Thyroid gland (tissue), 4 donors: ENCODE results near the gene GAS6.

ENCODE experiments used
- POLR2A ChIP-seq, 2 donors: fragments of 450-650 bp; IDR thresholded peaks; one replicate each; pipeline ENCODE4 v1.6.1; 2017; ENCODE audit warnings: antibody characterized with exemption in 2 of 2, mild to moderate bottlenecking in 2 of 2, moderate library complexity in 1 of 2
- TF ChIP-seq, protein P1 (sequence below), 6 experiments: fragments of 200-600 bp in 3 of 6; fragments of 450-650 bp in 3 of 6; sonication (generic) in 3 of 6; IDR thresholded peaks; one replicate each; pipeline ENCODE4 v1.5.1; 2016 to 2019; ENCODE audit warnings: antibody characterized with exemption in 6 of 6, mild to moderate bottlenecking in 2 of 6, inconsistent platforms in 1 of 6, moderate library complexity in 1 of 6

DNA sequence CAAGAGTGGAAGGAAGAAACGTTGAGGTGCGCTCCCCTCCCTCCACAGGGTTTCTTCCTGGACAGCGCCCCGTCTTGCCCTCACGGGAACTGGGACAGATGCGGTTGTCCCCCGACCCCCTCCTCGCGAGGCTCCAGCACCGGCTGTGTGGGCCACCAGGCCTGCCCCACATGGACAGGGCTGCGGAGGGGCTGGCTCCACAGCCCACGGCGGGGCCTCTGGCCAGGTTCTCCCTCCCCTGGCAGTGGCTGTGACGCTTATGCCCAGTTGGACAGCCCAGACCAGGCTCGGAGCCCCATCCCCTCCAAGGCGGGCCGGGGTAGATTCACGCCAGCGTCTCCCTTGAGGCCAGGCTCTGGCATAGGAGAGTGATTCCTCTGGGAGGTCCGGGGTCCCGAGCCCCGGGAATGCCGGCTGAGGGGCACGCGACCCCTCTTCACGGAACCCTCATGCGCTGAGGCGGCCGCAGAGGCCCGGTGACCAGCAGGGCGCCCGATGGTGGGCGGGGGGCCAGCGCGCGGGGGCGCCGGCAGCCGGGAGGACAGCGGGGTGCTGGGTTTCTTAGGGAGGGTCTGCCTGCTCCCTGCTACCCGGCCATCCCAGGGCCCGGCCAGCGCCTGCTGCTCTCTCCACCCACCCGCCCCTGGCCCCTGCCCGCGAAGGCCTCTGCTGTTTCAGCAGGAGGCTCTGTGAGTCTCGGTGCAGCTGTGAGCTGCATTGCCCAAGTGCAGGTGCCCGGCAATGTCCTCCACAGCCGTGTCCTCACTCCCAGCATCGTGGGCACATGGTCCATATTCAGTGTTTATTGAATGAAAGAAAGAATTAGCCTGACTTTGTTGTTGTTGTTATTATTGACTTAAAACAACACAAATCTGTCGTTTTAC is 20.3 kb upstream of the GAS6 start:
- no peak for TF ChIP-seq POLR2A (IDR thresholded peaks at IDR 0.05)
- TF ChIP-seq, protein P1, sequence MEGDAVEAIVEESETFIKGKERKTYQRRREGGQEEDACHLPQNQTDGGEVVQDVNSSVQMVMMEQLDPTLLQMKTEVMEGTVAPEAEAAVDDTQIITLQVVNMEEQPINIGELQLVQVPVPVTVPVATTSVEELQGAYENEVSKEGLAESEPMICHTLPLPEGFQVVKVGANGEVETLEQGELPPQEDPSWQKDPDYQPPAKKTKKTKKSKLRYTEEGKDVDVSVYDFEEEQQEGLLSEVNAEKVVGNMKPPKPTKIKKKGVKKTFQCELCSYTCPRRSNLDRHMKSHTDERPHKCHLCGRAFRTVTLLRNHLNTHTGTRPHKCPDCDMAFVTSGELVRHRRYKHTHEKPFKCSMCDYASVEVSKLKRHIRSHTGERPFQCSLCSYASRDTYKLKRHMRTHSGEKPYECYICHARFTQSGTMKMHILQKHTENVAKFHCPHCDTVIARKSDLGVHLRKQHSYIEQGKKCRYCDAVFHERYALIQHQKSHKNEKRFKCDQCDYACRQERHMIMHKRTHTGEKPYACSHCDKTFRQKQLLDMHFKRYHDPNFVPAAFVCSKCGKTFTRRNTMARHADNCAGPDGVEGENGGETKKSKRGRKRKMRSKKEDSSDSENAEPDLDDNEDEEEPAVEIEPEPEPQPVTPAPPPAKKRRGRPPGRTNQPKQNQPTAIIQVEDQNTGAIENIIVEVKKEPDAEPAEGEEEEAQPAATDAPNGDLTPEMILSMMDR (IDR thresholded peaks at IDR 0.05) = no peak
